Stimulated activated CD4-positive, alpha-beta T cell treated with anti-CD3 and anti-CD28 coated beads, Interleukin-1b, Interleukin-23, amount 100 ng/mL, for 48 hours (primary cell): ENCODE results near the gene ELAVL2.

Experiments used
- DNase-seq: peaks from one replicate; pipeline ENCODE4 v3.0.0-alpha.2; 2020

Gene ELAVL2

DNA sequence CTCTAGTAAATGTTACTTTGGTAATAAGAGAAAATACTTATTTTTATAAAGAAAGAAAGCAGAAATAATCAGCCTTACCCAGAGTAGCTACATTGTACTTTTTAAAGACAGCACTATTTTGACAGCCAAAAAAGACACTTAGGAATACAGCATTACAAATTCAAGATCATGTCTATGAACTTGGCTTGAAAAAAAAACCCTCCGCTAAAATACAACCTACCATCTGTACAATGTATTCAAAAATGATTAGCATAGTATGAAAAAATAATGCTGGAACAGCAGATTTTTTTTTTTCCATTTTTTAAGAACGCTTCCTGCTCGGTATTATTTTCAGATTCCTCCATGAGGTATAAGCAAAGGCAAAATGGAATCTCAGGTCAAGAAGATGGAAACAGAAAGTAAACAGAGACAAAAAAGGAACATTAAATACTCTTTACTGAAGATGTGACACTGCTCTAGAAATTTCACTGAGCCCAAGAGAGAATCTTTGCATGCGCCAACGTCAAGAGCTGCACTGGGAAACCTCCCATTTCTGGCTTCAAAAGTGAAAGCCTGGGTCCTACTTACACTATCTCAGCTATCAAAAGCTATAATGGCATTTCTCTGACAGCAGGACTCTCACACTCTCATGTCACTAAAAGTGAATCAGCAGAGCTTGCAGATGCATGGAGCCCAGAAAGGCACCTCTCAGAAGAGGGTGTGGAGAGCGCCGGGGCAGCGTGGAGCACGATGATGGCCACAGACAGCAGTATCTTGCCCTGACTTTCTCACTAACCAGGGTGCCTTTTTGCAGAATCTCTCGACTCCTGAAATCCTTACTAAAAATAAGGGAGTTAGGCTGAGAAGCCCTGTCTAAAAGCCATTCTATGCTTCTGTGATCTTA lies 167.4 kb downstream of the ELAVL2 start:
- DNase-seq, result no peak

- DNase-seq, result no peak
These were observed 175.0 kb downstream of the ELAVL2 start for GRCh38 chr9:23651051-23651450.

- no peak for DNase-seq
These were observed 177.4 kb downstream of the ELAVL2 start for GRCh38 chr9:23648651-23649050.

DNA sequence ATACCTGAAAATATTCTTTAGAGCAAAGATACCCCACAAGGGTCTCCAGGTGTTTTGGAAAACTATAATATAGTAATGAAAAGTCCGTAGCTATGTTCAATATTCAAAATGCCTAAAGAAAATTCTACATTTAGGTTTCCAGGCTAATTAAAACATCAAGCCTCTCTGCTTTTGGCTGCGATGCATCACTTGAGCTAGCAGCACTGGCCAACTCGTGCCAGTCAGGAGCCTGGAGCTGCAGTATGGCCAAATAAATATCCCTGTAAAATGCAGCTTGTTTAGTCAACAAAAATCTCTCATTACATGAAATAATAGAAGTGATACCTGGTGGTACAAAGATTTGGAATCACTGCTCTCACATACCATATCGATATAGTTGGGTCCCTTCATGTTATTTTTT lies 181.1 kb downstream of the ELAVL2 start:
- DNase-seq, result no peak

DNA sequence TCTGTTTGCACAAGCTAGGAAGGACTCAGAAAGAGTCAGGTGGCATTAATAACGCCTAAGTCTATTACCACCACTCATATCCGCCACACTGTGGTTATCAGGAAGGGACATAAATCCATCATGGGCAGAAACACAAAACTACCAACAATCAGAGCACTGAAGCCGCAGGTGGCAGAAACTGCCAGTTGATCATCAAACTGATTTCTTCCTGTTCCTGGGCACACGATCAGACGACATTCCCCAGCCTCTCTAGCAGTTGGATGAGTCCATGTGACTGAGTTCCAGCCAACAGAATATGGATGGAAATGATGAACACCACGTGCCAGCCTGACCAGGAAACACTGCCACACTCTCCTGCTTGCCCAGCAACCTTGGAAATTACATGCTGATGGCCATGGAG lies 181.7 kb downstream of the ELAVL2 start:
- DNase-seq, result no peak

DNA sequence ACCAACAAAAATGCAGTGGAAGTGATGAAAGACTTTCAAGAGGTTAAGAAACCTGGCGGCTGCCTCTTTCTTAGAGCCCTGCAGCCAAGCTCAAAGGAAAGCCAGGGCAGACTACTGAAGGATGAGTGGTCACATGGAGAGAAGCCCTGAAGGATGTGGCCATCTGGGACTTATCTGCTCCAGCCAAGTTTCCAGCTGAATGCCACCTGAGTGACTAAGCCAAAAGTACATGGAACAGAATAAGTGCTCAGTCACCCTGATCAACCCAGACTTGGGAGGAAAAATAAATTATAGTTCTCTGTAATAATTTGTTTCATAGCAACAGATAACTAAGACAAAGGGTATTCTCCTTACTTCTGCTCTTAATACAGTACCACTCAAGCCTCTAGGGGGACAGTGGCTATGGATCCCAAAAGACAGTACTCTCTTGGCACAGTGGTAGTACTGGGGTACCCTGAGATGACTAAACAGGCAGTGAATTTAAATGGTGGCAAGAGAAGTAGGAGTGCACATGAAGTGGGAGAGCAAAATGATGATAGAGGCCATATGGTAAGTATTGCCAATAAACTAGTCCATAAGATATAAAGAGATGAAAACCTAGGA lies 182.3 kb downstream of the ELAVL2 start:
- no peak for DNase-seq
